Keratinocyte (primary cell): ENCODE measurements around the gene UQCRH. TPM values are rescaled to one million over a fixed set of nuclear protein-coding genes. Genes with fewer than 3 reads are reported as not detected.
"Not testable (repeated sequence)": the region's sequence is repeated elsewhere in the genome, so short reads cannot be mapped to it uniquely, and the experiment has no call there.

Experiments
- DNase-seq: peaks from one replicate; pipeline ENCODE4 v3.0.0-alpha.2; 2011; ENCODE audit warnings: low read depth, missing footprints, low spot score
- FAIRE-seq: peaks from 2 replicates; lab custom pipeline; 2011; peaks lifted over from hg19 to GRCh38; lab: Jason Lieb, UNC
- H2AFZ ChIP-seq: 2 replicates; pipeline ENCODE4 v1.6.0; 2012; ENCODE audit warnings: low read length, control low read depth, inconsistent platforms; ENCODE audit not compliant: control insufficient read depth
- H3K27ac ChIP-seq: 2 replicates; pipeline ENCODE4 v1.5.1; 2011; ENCODE audit warnings: low read length; ENCODE audit not compliant: control insufficient read depth, insufficient read depth
- H3K27me3 ChIP-seq: 3 replicates; pipeline ENCODE4 v1.6.0; 2011; ENCODE audit warnings: low read length; ENCODE audit not compliant: control insufficient read depth, insufficient read depth; ENCODE audit errors: extremely low read depth
- H3K36me3 ChIP-seq, 2 experiments: 2 replicates in 1 of 2; 3 replicates in 1 of 2; pipeline ENCODE4 v1.5.1; 2011; ENCODE audit warnings: low read length in 2 of 2, mild to moderate bottlenecking in 1 of 2; ENCODE audit not compliant: control insufficient read depth in 2 of 2, insufficient read depth in 2 of 2; ENCODE audit errors: extremely low read depth in 1 of 2
- H3K4me1 ChIP-seq: 3 replicates; pipeline ENCODE4 v1.5.1; 2011; ENCODE audit warnings: low read length; ENCODE audit not compliant: control insufficient read depth, insufficient read depth; ENCODE audit errors: extremely low read depth
- H3K4me2 ChIP-seq: 3 replicates; pipeline ENCODE4 v1.6.0; 2011; ENCODE audit warnings: low read depth, low read length; ENCODE audit not compliant: control insufficient read depth, insufficient read depth; ENCODE audit errors: extremely low read depth
- H3K4me3 ChIP-seq, 3 experiments: fragments of 200-600 bp in 1 of 3; sonication (generic) in 1 of 3; 2 replicates in 2 of 3; 3 replicates in 1 of 3; pipeline ENCODE4 v1.5.1; 2011 to 2016; ENCODE audit warnings: low read length in 3 of 3, mild to moderate bottlenecking in 3 of 3, control low read depth in 2 of 3, inconsistent platforms in 1 of 3, low read depth in 1 of 3, mixed read lengths in 1 of 3, mixed run types in 1 of 3, moderate library complexity in 1 of 3; ENCODE audit not compliant: control insufficient read depth in 2 of 3, insufficient read depth in 2 of 3; ENCODE audit errors: extremely low read depth in 1 of 3
- H3K79me2 ChIP-seq: 2 replicates; pipeline ENCODE4 v1.6.0; 2012; ENCODE audit warnings: low read length; ENCODE audit not compliant: control insufficient read depth, insufficient read depth
- H3K9ac ChIP-seq: 3 replicates; pipeline ENCODE4 v1.6.0; 2011; ENCODE audit warnings: low read length; ENCODE audit not compliant: control insufficient read depth, insufficient read depth; ENCODE audit errors: extremely low read depth
- H3K9me1 ChIP-seq: 3 replicates; pipeline ENCODE4 v1.6.0; 2011; ENCODE audit warnings: low read length; ENCODE audit not compliant: control insufficient read depth, insufficient read depth; ENCODE audit errors: extremely low read depth
- H3K9me3 ChIP-seq: 2 replicates; pipeline ENCODE4 v1.5.1; 2012; ENCODE audit warnings: low read depth, low read length; ENCODE audit not compliant: control insufficient read depth
- H4K20me1 ChIP-seq: 3 replicates; pipeline ENCODE4 v1.6.0; 2011; ENCODE audit warnings: low read length; ENCODE audit not compliant: control insufficient read depth, insufficient read depth; ENCODE audit errors: extremely low read depth
- CTCF ChIP-seq, 3 experiments: IDR thresholded peaks in 1 of 3; conservative IDR thresholded peaks in 1 of 3; optimal IDR thresholded peaks in 1 of 3; 2 replicates in 2 of 3; 3 replicates in 1 of 3; pipeline versions ENCODE3 to v1.5.1; 2011; ENCODE audit warnings: low read length in 3 of 3, mild to moderate bottlenecking in 3 of 3, moderate library complexity in 2 of 3, control low read depth in 1 of 3, inconsistent platforms in 1 of 3; ENCODE audit not compliant: insufficient read depth in 2 of 3; ENCODE audit errors: extremely low read depth in 1 of 3
- EZH2 ChIP-seq: IDR thresholded peaks from one replicate; pipeline ENCODE4 v1.6.1; 2012; ENCODE audit warnings: inconsistent platforms, mild to moderate bottlenecking, low read length, moderate library complexity
- dilution Hi-C: fragments of 300-500 bp; cut with MboI; formaldehyde crosslinking; loops from one replicate; pipeline ENCODE4 v1.7.0; 2020; ENCODE audit warnings: low sequenced_read_pairs; ENCODE audit not compliant: extremely low pct_ligation_motif_present
- polyA plus RNA-seq, 5 experiments: library from polyadenylated mRNA; depleted of rRNA in 3 of 5; stranded (reverse) in 3 of 5; stranded (forward) in 1 of 5; unstranded in 1 of 5; fragments of >200 nt; gene quantifications; 1 replicate in 1 of 5; 2 replicates in 3 of 5; 3 replicates in 1 of 5; pipeline versions ENCODE4 v1.2.1 to v1.2.3, GENCODE V29; 2011 to 2012; ENCODE audit warnings: missing spikeins in 2 of 5, low read depth in 1 of 5, low replicate concordance in 1 of 5

UQCRH gene
- polyA plus RNA-seq, 1 donor (not counting 4 experiments of a cell fraction or from before 2014, with no cell fraction given): 970 TPM

GRCh38 chr1:46335081-46335480, 31.6 kb downstream of the UQCRH start:
- FAIRE-seq: no peak
- no peaks in the 10 kb centered on the region for H3K9me3 ChIP-seq
- H3K36me3 ChIP-seq: no peaks in the 10 kb centered on the region
- no peak overlapping the region for H3K9ac ChIP-seq
- peaks cover 6% of the 10 kb centered on the region for H3K4me1 ChIP-seq
- no peaks in the 10 kb centered on the region for H3K79me2 ChIP-seq
- dilution Hi-C loops: no loop called here
- H2AFZ ChIP-seq: no peak overlapping the region
- H3K4me2 ChIP-seq: no peak overlapping the region
- no peak overlapping the region for H3K27ac ChIP-seq
- TF ChIP-seq EZH2 (no peak), CTCF (optimal IDR thresholded peaks at IDR 0.05 in 1 of 3, IDR thresholded peaks at IDR 0.05 in 1 of 3, conservative IDR thresholded peaks at IDR 0.05 in 1 of 3; ENCODE audit: extremely low read depth in 1 of 3, insufficient read depth in 2 of 3, low read length in 3 of 3) (no peak)
- no peaks in the 10 kb centered on the region for H3K9me1 ChIP-seq
- no peak for DNase-seq
- H3K4me3 ChIP-seq: no peak overlapping the region
- H3K27me3 ChIP-seq: no peaks in the 10 kb centered on the region
- H4K20me1 ChIP-seq: no peaks in the 10 kb centered on the region

- H3K9me1 ChIP-seq, H3K4me2 ChIP-seq, dilution Hi-C loops, H4K20me1 ChIP-seq, H3K27ac ChIP-seq, FAIRE-seq, DNase-seq, H3K4me3 ChIP-seq, H3K9ac ChIP-seq, H3K36me3 ChIP-seq, H2AFZ ChIP-seq, H3K9me3 ChIP-seq, H3K27me3 ChIP-seq: not testable (repeated sequence)
- Histone ChIP-seq H3K4me1 (peaks cover 14% of the 10 kb centered on the region), H3K79me2 (peaks cover 13% of the 10 kb centered on the region)
These were observed 33.9 kb downstream of the UQCRH start for GRCh38 chr1:46337409-46337808.
